ENCODE data around the gene TENT5C. TPM values are rescaled to one million over a fixed set of nuclear protein-coding genes. Genes with fewer than 3 reads are reported as not detected.

Gene TENT5C
- total and polyA plus RNA-seq, 2 of the 13 experiments (the other 11 are each of a cell fraction or from before 2014, with no cell fraction given), result 0.02 to 0.38 TPM

DNA sequence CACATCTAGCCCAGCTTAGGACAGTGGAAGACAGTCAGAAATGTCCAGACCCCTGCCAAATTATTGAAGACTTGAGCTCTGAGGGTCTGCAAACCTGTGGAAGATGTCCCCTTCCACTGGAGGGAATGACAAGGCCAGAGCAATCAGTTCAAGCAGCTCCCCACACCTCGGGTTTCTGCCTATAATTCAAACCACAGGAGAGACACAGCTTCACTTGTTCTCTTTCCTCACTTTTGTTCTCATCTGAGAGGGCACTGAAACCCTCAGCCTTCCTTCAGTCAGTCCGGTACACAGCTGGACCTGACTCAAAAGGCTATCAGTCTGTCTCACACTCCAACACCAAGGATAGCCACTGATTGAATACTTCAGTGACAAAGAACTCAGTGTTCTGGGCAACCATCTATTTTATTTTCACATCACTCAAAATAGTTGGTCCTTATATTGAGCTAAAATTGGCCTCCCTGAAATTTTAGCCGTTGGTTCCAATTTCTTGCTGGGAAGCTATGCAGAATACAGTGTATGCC lies 70.1 kb downstream of the TENT5C start:
- H3K4me3 ChIP-seq (replicated peaks in 1 of 3; ENCODE audit: insufficient read depth in 1 of 3, low read depth in 2 of 3, low read length in 3 of 3), result no peak overlapping the region
- H3K79me2 ChIP-seq (ENCODE audit: insufficient read depth, low read length), result no peaks in the 10 kb centered on the region
- no peaks in the 10 kb centered on the region for H3K36me3 ChIP-seq (replicated peaks in 1 of 2; ENCODE audit: control insufficient read depth in 1 of 2, insufficient read depth in 2 of 2, low read length in 2 of 2)
- no peak overlapping the region for H2AFZ ChIP-seq (ENCODE audit: low read length)
- in situ Hi-C loops (cut with HindIII; ENCODE audit: extremely low pct_ligation_motif_present, low pct_unique_long_range_greater_than_20kb) (loop anchor here (10.0 kb wide), 1 partner anchor 161 kb away; no protein-coding TSS in a partner anchor), intact Hi-C loops (cut with micrococcal nuclease; ENCODE audit: unreplicated experiment) (no loop called here)
- CTCF ChIA-PET (ENCODE audit: low intra/inter-chr PET ratio, low total read pairs), result no interaction called here
- POLR2A ChIA-PET, result no interaction called here
- no peaks in the 10 kb centered on the region for H3K9me3 ChIP-seq (ENCODE audit: low read length)
- FAIRE-seq (no peak), DNase-seq (ENCODE audit: low spot score) (no peak), ATAC-seq (no peak)
- H3K27me3 ChIP-seq (ENCODE audit: control insufficient read depth in 1 of 2, insufficient read depth in 2 of 2, low read length in 2 of 2), result no peaks in the 10 kb centered on the region
- no TSS peak for BruUV-seq (replicated peaks)
- H3K4me1 ChIP-seq (ENCODE audit: insufficient read depth, low read length), result no peaks in the 10 kb centered on the region
- TF ChIP-seq SIX1 (CRISPR knock-in tag; IDR thresholded peaks at IDR 0.05; ENCODE audit: borderline replicate concordance) (no peak), ARNT (IDR thresholded peaks at IDR 0.05) (no peak), SALL2 (CRISPR knock-in tag; IDR thresholded peaks at IDR 0.05) (no peak), KLF16 (CRISPR knock-in tag; IDR thresholded peaks at IDR 0.05) (no peak), ARHGAP35 (CRISPR knock-in tag; IDR thresholded peaks at IDR 0.05; ENCODE audit: borderline replicate concordance) (no peak), TRIM24 (CRISPR knock-in tag; IDR thresholded peaks at IDR 0.05) (no peak), RELA (CRISPR knock-in tag; IDR thresholded peaks at IDR 0.05) (no peak), PAX8 (CRISPR knock-in tag; IDR thresholded peaks at IDR 0.05; ENCODE audit: borderline replicate concordance) (no peak)
- TF ChIP-seq, protein P1, sequence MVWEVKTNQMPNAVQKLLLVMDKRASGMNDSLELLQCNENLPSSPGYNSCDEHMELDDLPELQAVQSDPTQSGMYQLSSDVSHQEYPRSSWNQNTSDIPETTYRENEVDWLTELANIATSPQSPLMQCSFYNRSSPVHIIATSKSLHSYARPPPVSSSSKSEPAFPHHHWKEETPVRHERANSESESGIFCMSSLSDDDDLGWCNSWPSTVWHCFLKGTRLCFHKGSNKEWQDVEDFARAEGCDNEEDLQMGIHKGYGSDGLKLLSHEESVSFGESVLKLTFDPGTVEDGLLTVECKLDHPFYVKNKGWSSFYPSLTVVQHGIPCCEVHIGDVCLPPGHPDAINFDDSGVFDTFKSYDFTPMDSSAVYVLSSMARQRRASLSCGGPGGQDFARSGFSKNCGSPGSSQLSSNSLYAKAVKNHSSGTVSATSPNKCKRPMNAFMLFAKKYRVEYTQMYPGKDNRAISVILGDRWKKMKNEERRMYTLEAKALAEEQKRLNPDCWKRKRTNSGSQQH (CRISPR knock-in tag; IDR thresholded peaks at IDR 0.05; ENCODE audit: low read depth), result no peak
- no peak overlapping the region for H3K4me2 ChIP-seq (ENCODE audit: low read depth, low read length)
- no peak overlapping the region for H3K27ac ChIP-seq (ENCODE audit: extremely low read length, insufficient read depth, low read length)
- no peaks in the 10 kb centered on the region for H4K20me1 ChIP-seq (ENCODE audit: insufficient read depth, low read length)
- 30% methylated on average over 2 of the region's 3 CpGs for WGBS (ENCODE audit: low lambda C conversion rate)
- no peak overlapping the region for H3K9ac ChIP-seq (ENCODE audit: insufficient read depth, low read depth, low read length)

All from HepG2 (cell line).